SW480 (cell line): Measurements from ENCODE around the gene TNFRSF11A.
A peak's percentile ranks its signal among the peaks of the same experiment; 100 is the strongest.

Experiments used
- DNase-seq: peaks from one replicate; pipeline ENCODE4 v3.0.0-alpha.2; 2016; ENCODE audit warnings: low spot score

The TNFRSF11A gene

DNA sequence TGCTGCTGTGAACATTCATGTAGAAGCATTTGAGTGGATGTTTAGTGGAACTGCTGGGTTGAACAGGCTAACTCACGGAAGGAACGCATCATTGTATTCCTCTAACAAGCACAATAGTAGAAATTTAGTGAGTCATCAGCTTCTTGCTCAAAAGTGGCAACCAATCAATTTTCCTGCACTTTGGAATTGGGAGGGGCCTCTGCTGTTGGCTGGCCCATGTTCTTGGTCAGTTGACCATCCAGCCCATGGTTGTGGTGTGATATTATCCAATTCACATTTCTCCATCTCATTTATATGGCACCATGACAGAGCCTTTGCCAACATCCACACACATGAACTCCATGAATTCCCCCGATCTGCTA, 95.0 kb downstream of the TNFRSF11A start:
- peak; percentile 28 for DNase-seq

DNA sequence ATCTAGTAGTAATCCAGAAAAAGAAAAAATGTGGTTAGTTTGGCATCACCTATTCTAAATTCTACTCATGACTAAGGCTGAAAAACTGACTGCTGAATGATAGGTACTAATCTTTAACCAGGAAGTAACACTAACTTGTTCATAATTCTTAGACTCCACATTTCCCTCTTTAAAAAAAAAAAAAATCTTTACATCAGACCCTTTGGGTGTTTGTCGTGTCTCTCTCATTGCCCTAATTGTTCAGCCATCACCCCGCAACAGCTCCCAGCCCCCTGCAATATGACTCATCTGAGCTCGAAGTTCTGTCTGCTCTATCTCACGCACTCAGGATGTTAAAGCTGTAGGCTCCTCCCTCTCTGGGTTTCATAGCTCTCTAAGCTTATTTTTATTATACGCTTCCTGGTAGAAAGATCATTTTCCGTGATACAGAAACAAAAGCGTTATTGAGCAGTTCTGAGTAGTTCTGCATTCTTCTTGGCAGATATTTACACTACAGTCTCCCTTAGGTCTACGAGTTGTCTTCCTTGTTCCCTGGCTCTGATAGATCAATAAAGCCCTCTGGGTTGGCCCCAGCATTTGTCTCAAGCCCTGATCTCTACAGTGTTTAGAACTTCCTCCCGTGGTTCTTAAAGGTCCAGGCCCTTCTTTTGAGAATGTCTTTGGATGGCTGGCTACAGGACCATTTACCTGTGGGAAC, 95.6 kb downstream of the TNFRSF11A start:
- peak; percentile 59 for DNase-seq

DNA sequence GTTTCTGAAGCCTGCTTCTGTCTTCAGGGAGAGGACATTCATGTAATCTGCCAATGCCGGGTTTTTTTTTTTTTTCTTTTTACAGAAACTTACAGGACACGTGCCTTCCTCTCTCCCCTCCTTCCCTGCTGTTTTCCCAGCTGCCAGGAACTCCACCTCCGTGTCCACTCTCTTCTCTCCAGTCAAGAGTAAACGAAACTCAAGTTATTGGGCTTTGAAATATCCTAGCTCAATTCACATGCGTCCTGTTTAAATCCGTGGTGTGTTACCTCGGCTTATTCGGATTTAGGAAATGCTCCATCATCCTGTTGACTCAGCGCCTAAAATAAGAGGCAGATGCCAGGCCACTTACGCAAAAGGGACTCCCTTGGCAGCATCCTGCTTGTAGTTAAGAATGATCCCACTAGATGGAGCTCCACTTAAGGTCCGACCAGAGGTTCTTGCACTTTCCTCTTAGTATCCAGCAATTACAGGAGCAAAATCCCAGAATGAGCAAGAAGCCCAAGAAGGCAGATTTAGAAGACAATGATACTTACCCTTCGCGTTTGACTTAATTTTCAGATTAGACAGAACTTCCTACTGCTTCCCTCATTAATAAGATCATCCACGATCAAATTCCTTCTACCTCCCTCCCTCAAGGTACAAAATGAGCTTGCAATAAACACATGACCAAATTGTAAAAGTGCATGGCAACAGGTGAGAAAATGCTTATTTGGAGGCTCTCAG, 100.5 kb downstream of the TNFRSF11A start:
- DNase-seq = peak; percentile 73

DNA sequence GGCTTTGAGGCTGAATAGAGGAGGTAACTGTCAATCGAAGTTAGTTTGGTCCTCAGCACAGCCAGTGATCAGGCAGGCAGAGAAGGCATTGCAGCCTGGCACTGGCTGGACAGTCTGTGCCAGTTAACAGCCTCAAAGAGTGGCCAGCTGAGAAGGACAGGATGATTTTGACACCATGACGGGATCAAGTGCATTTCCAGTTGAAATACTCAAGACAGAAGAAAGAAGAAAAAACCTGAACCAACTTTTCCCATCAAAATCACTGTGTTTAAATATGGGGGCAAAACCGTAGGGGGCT, 101.0 kb downstream of the TNFRSF11A start:
- DNase-seq = no peak

DNA sequence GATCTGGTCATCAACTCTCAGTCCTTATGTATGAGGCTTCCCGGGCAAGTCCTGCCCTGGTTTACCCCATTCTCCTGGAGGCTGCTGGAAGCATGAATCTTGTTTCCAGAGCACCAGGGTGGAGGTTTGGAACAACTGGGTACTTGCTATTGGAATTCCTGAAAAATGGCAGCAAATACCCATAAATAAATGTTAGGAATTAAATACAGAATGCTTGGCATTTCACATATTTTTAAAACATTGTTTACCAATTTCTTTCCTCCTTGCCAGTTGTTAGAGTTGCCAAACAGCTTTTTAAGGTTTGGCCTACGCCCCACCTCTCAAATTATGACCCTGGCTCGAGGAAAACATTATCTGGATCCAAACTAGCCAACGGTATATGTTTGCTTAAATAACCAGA, 107.1 kb downstream of the TNFRSF11A start:
- DNase-seq = no peak

DNA sequence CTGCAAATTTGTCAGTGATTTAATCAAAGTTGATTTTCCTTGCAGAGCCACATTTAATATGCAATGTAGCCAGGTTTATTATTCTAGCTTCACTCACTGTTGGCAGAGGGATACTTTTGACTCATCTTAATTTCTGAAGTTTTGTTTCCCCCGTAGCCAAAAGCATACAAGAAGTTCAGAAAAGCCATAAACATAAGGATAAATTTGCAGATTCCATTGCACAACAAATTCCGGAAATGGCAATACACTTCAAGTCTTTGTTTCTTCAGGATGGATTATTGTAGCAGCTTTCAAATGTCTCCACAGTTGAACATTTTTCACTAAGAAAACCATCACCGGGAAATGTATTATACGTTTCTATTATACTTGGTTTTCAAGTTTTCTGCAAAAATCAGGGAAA, 109.7 kb downstream of the TNFRSF11A start:
- no peak for DNase-seq

DNA sequence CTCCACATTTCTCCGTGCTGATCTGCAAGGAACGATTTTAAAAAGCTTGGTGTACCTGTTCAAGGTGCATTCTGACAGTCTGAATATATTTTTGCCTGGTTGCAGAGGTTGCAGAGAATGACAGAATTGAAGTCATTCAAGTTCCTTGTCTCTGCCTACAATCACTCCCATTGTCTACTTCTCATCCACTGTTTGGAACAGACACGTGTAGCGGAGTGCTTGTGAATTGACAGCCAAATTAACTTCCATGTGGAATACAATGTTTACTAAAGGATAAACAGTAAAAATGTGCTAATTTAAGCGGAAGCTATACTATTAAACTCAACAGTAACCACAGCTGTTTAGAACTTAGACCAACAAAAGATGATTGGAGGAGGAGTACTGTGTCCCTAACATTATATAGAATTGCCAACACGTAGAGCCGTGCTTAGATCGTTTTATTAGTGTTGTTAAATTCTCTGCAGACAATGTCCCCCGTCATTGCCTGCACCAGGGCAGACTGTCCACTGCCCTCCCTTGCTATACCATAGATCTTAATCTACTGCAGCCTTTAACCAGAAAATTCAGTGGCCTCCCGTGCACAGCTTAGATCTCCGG, 110.4 kb downstream of the TNFRSF11A start:
- DNase-seq = no peak

DNA sequence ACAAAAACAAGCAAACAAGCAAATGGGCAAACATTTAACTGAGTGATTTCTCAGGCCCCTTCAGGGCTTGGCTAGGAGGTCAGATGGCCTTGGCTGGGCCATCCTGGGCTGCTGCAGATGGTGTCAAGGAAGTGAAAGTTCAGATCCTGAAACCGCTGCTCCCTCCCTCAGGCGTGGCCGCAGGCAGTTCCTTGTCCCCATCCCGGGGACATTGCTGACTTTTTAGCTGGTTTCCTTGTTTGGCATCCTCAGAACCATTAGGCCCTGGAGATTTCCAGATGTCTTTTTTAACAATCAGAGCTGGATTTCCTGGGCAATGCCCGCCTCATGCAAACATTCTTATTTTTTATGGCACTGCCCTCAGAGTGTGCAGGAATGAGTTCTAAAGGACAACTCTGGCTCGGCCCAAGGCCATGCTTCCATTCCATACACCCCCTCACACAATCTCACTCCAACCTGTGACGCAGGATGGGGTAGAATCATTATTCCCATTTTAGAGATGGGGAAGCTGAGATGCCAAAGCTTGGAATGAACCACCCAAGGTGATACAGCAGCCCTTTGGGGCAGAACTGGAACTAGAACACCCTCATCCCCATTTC, 111.6 kb downstream of the TNFRSF11A start:
- no peak for DNase-seq

DNA sequence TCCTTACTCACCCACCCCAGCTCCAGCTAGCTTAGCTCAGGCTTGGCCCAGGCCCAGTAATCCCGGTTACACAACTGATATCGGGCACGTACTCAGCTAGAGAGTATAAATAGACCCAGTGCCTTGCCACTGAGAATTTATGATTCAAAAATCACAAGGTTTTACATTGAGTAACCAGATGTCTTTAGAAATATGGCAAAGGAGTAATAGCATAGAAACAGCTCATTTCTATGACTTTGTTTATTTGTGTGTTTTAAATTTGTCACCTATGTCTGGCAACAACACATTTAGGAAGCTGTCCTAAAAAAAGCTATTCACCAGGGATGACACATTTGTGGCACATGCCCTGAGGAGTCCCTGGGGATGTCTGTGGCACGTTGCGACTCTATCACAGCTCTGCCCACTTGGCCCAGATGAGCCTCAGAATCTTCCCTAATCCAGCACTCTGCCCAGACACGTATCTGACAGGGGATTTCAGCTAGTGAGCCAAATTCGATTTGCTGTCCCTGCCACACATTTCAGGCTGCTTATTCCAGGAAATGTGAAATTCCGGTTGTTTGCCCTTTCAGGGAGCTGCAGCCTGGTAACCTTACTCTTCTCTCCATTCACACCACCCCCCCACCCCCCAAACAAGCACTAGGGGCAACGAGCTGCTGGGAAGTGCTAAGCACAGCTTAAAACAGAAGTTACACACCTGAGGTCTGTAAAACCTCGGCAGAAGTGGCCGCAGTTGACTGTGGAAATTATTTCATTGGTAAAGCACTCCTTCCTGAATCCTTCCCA, 112.3 kb downstream of the TNFRSF11A start:
- no peak for DNase-seq

DNA sequence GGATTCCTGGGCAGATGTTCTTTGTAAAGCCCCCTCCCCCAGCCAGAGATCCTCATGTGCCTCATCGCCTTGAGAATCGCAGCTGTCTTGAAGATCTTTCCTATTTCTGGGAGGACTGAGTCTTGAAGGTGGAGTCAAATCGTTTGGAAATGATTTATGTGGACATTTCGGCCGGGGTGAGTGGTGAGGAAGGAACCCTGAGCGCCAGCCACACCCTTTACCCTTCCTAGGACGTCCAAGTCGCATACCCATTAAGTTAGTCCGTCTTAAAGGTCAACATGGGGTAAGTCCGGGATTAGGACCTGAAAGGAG, 112.9 kb downstream of the TNFRSF11A start:
- no peak for DNase-seq

DNA sequence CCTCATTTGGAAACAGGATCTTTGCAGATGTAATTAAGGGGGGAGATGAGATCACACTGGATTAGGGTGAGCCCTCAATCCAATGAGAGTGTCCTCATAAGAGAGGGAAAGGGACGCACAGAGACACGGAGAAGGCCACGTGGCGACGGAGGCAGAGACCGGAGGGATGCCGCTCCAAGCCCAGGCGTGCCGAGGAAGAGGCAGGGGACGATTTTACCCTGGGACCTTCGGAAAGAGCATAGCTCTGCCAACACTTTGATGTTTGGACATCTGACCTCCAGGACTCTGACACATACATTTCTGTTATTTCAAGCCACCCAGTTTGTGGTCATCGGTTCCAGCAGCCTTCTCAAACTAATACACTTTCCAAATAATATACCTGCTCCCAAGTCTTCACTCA, 113.3 kb downstream of the TNFRSF11A start:
- DNase-seq = no peak

DNA sequence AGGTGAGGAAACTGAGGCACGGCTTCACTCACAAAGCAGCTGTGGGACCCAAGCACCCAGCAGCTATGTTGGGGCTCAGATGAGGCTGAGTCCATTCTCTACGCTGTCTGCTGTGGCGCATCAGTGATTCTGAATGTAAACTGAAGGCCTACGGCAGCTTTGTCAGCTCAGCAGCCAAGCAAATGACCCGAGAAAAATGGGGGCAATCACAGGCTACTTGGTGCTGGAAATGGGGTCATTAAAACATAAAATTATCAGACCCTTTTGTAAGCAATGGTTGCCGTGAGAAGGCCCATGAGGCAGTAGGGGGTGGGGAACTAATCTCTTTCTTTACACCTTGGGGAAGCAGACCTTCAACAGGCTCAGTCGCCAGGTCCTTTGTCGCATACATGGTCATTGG, 113.8 kb downstream of the TNFRSF11A start:
- no peak for DNase-seq
